Naive thymus-derived CD4-positive, alpha-beta T cell (primary cell): ENCODE data around the gene NANOS1. TPM values are rescaled to one million over a fixed set of nuclear protein-coding genes. Genes with fewer than 3 reads are reported as not detected.

Experiments
- ATAC-seq: fragments of 150-1000 bp; cut with Tn5 transposase; 2 replicates; pipeline ENCODE4 v1.10.0; 2021; ENCODE audit warnings: mild to moderate bottlenecking, moderate library complexity
- CTCF ChIA-PET: fragments of 350-600 bp; sonication (Branson Sonifier 250); formaldehyde crosslinking; loops from one replicate; lab custom pipeline; 2021; ENCODE audit warnings: antibody characterized with exemption; lab: Charles Lee
- POLR2A ChIA-PET: fragments of 350-600 bp; sonication (Branson Sonifier 250); formaldehyde crosslinking; loops from one replicate; lab custom pipeline; 2021; ENCODE audit warnings: antibody characterized with exemption, inconsistent platforms; lab: Charles Lee
- DNase-seq, 9 donors: peaks; one replicate each; pipeline versions ENCODE4 v3.0.0 to v3.0.0-alpha.2; 2020 to 2022; ENCODE audit warnings: mixed read lengths in 1 of 9
- H3K27ac ChIP-seq: one replicate; pipeline ENCODE4 v1.7.0; 2013; ENCODE audit warnings: mild to moderate bottlenecking, low read depth, low read length, moderate library complexity
- H3K27me3 ChIP-seq, 2 donors: one replicate each; pipeline ENCODE4 v1.7.0; 2013; ENCODE audit warnings: low read length in 2 of 2, mild to moderate bottlenecking in 2 of 2, moderate library complexity in 2 of 2; ENCODE audit not compliant: control insufficient read depth in 2 of 2, insufficient read depth in 2 of 2
- H3K36me3 ChIP-seq, 3 experiments: 1 replicate in 2 of 3; 2 replicates in 1 of 3; pipeline ENCODE4 v1.7.0; 2013; ENCODE audit warnings: low read length in 3 of 3, mild to moderate bottlenecking in 3 of 3, moderate library complexity in 1 of 3; ENCODE audit not compliant: insufficient read depth in 3 of 3, control insufficient read depth in 2 of 3
- H3K4me1 ChIP-seq, 2 donors: one replicate each; pipeline ENCODE4 v1.7.0; 2013; ENCODE audit warnings: low read length in 2 of 2, mild to moderate bottlenecking in 2 of 2, moderate library complexity in 1 of 2; ENCODE audit not compliant: control insufficient read depth in 2 of 2, insufficient read depth in 2 of 2
- H3K4me3 ChIP-seq: 2 replicates; pipeline ENCODE4 v1.7.0; 2013; ENCODE audit warnings: mild to moderate bottlenecking, low read length
- H3K9me3 ChIP-seq, 3 experiments: 1 replicate in 2 of 3; 2 replicates in 1 of 3; pipeline ENCODE4 v1.7.0; 2013; ENCODE audit warnings: low read length in 3 of 3; ENCODE audit not compliant: control insufficient read depth in 2 of 3
- H3K27ac Mint-ChIP-seq, 9 donors: one replicate each; pipeline ENCODE4 v1.8.0; 2020 to 2022; ENCODE audit warnings: mixed read lengths in 9 of 9, mild to moderate bottlenecking in 8 of 9, moderate library complexity in 5 of 9, inconsistent platforms in 2 of 9
- H3K27me3 Mint-ChIP-seq, 5 donors: one replicate each; pipeline ENCODE4 v1.8.0; 2021 to 2022; ENCODE audit warnings: mixed read lengths in 5 of 5, mild to moderate bottlenecking in 1 of 5
- H3K36me3 Mint-ChIP-seq, 5 donors: one replicate each; pipeline ENCODE4 v1.8.0; 2020 to 2022; ENCODE audit warnings: mixed read lengths in 5 of 5, mild to moderate bottlenecking in 3 of 5, inconsistent platforms in 1 of 5
- H3K4me1 Mint-ChIP-seq, 7 donors: one replicate each; pipeline ENCODE4 v1.8.0; 2020 to 2022; ENCODE audit warnings: mixed read lengths in 7 of 7, mild to moderate bottlenecking in 3 of 7, inconsistent platforms in 1 of 7
- H3K4me3 Mint-ChIP-seq, 10 donors: one replicate each; pipeline ENCODE4 v1.8.0; 2020 to 2022; ENCODE audit warnings: mild to moderate bottlenecking in 10 of 10, mixed read lengths in 10 of 10, moderate library complexity in 6 of 10, inconsistent platforms in 2 of 10
- H3K9me3 Mint-ChIP-seq, 11 donors: one replicate each; pipeline ENCODE4 v1.8.0; 2020 to 2022; ENCODE audit warnings: mixed read lengths in 11 of 11, mild to moderate bottlenecking in 4 of 11, inconsistent platforms in 1 of 11, moderate library complexity in 1 of 11
- intact Hi-C, 2 donors: fragments of 100-400 bp; cut with micrococcal nuclease; formaldehyde crosslinking; loops; one replicate each; pipeline ENCODE4 v1.15.1; 2023
- polyA plus RNA-seq, 2 donors: library from polyadenylated mRNA; unstranded; fragments of 300-500 nt; fragmentation: Illumina TruSeq; gene quantifications; one replicate each; pipeline ENCODE4 v1.2.3, GENCODE V29; 2021
- total RNA-seq, 6 experiments: library from RNA in 5 of 6; stranded (reverse) in 5 of 6; gene quantifications; 1 replicate in 5 of 6; 2 replicates in 1 of 6; pipeline ENCODE4 v1.2.3 and lab custom pipeline; 2021 to 2026

NANOS1 gene
- total and polyA plus RNA-seq, 7 experiments from 2014 or later = 0.10 to 0.45 (median 0.22) TPM; not detected in 3

DNA sequence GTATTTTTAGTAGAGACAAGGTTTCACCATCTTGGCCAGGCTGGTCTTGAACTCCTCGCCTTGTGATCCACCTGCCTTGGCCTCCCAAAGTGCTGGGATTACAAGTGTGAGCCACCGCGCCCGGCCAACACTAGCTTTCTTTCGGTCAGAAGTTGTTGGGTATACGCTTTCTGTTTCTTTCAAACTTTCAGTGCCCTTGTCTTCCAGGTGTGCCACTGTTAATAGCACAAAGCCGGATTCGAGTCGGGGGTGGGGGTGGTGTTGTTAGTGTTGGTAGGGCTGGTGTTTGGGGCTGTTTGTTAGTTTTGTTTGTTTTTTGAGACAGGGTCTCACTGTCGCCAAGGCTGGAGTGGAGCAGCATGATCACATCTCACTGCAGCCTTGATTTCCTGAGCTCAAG lies 33.8 kb upstream of the NANOS1 start:
- no peak overlapping the region for H3K27ac Mint-ChIP-seq
- CTCF ChIA-PET = no interaction called here
- DNase-seq = no peak
- POLR2A ChIA-PET = no interaction called here
- Histone ChIP-seq H3K4me1 (no peaks in the 10 kb centered on the region), H3K36me3 (no peaks in the 10 kb centered on the region), H3K27me3 (no peaks in the 10 kb centered on the region), H3K9me3 (no peaks in the 10 kb centered on the region), H3K27ac (no peak overlapping the region), H3K4me3 (no peak overlapping the region)
- no peak overlapping the region for H3K4me3 Mint-ChIP-seq
- ATAC-seq = no peak
- H3K27me3 Mint-ChIP-seq = peaks cover 0 to 52% (median 6%) of the 10 kb centered on the region in 5 donors
- no peaks in the 10 kb centered on the region for H3K4me1 Mint-ChIP-seq
- intact Hi-C loops = no loop called here
- H3K9me3 Mint-ChIP-seq = no peaks in the 10 kb centered on the region
- H3K36me3 Mint-ChIP-seq = no peaks in the 10 kb centered on the region

DNA sequence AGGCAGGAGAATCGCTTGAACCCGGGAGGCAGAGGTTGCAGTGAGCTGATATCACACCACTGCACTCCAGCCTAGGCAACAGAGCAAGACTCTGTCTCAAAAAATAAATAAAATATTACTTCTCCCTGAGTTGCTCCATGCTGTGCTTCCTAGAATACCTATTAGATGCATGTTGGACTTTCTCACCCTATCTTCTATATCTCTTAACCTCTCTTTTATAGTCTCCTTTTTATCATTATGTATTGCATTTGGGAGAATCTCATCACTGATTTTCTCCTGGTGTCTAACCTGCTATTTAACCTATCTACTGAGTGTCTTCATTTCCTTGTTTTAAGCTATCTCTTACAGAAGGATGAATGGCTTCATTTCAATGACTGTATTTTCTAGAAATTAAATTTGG lies 32.1 kb upstream of the NANOS1 start:
- ChIA-PET CTCF (no interaction called here), POLR2A (no interaction called here)
- Histone ChIP-seq H3K27me3 (no peaks in the 10 kb centered on the region), H3K36me3 (no peaks in the 10 kb centered on the region), H3K4me1 (no peaks in the 10 kb centered on the region), H3K9me3 (no peaks in the 10 kb centered on the region), H3K27ac (no peak overlapping the region), H3K4me3 (no peak overlapping the region)
- Mint-ChIP-seq H3K27ac (no peak overlapping the region), H3K36me3 (no peaks in the 10 kb centered on the region), H3K4me3 (no peak overlapping the region), H3K4me1 (no peaks in the 10 kb centered on the region), H3K9me3 (no peaks in the 10 kb centered on the region), H3K27me3 (peaks cover 0 to 46% (median 10%) of the 10 kb centered on the region in 5 donors)
- intact Hi-C loops = no loop called here
- DNase-seq (no peak), ATAC-seq (no peak)

DNA sequence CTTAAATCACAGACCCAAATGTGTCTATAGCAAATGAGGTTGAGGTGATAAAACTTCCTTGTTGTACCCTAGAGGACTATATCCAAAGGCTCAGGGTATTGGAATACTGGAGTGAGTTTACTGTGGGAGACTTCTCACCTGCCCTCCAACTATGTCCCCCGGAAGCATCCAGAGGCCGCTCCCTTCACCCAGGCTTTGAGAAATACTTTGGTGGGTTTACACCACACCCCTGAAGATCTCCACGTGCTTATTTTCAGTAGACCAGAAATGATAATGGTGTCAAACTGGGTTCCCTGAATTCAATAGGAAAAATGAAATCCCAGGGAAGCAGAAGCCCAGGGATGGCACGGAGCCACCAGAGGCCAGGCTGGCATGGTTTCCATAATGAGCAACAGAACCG lies 31.3 kb upstream of the NANOS1 start:
- no peaks in the 10 kb centered on the region for H3K9me3 Mint-ChIP-seq
- no peaks in the 10 kb centered on the region for H3K9me3 ChIP-seq
- no peak overlapping the region for H3K27ac Mint-ChIP-seq
- H3K27ac ChIP-seq = no peak overlapping the region
- DNase-seq (no peak), ATAC-seq (no peak)
- no peaks in the 10 kb centered on the region for H3K4me1 Mint-ChIP-seq
- no peak overlapping the region for H3K4me3 ChIP-seq
- intact Hi-C loops = no loop called here
- CTCF ChIA-PET = no interaction called here
- H3K36me3 Mint-ChIP-seq = no peaks in the 10 kb centered on the region
- no peaks in the 10 kb centered on the region for H3K4me1 ChIP-seq
- peaks cover 0 to 42% (median 10%) of the 10 kb centered on the region in 5 donors for H3K27me3 Mint-ChIP-seq
- no peaks in the 10 kb centered on the region for H3K36me3 ChIP-seq
- no peaks in the 10 kb centered on the region for H3K27me3 ChIP-seq
- H3K4me3 Mint-ChIP-seq = no peak overlapping the region
- POLR2A ChIA-PET = no interaction called here

DNA sequence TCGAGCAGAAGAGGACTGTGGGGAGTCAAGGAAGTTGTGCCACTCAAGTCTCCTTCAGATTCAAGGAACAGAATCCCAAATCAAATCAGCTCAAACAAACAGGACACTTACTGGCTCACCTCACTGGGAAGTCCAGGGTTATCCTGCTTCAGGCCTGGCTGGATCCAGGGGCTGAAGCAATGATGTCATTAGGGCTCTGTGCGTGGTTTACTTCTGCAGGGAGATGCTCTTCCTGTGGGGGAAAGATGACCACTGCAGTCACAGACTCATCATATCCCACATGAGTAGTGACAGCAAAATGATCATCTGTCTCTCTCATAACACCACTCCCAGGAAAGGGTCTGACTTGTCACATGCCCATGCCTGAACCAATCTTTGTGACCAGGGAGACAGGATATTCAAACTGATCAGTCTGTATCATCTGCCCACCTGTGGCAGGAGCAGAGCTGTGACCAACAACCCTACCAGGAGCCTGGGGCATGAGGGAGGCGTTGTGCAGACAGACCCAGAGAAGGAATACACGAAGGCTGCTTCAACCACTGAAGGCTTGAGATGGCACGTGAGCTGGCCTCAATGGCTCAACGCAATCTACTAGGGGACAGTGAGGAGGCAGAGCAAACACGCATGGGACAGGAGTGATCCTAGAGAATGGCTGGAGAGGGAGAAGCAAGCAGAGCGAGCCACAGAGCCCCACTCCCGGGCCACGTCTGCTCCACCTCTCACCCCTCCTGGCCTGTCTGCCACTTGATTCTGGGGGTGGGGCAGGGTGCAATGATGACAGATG lies 27.6 kb upstream of the NANOS1 start:
- intact Hi-C loops = no loop called here
- H3K4me3 ChIP-seq = no peak overlapping the region
- H3K27ac ChIP-seq = no peak overlapping the region
- no peak overlapping the region for H3K4me3 Mint-ChIP-seq
- peaks cover 0 to 41% (median 18%) of the 10 kb centered on the region in 5 donors for H3K27me3 Mint-ChIP-seq
- H3K9me3 ChIP-seq = no peaks in the 10 kb centered on the region
- no peaks in the 10 kb centered on the region for H3K27me3 ChIP-seq
- ATAC-seq = no peak
- no peak overlapping the region for H3K27ac Mint-ChIP-seq
- H3K9me3 Mint-ChIP-seq = no peaks in the 10 kb centered on the region
- H3K36me3 ChIP-seq = no peaks in the 10 kb centered on the region
- no peak for DNase-seq
- no peaks in the 10 kb centered on the region for H3K36me3 Mint-ChIP-seq
- POLR2A ChIA-PET = no interaction called here
- no peaks in the 10 kb centered on the region for H3K4me1 ChIP-seq
- CTCF ChIA-PET = interaction anchor here (1.3 kb wide), 1 partner anchor 19 kb away, joined by 3 read pairs; no protein-coding TSS in a partner anchor
- no peaks in the 10 kb centered on the region for H3K4me1 Mint-ChIP-seq

DNA sequence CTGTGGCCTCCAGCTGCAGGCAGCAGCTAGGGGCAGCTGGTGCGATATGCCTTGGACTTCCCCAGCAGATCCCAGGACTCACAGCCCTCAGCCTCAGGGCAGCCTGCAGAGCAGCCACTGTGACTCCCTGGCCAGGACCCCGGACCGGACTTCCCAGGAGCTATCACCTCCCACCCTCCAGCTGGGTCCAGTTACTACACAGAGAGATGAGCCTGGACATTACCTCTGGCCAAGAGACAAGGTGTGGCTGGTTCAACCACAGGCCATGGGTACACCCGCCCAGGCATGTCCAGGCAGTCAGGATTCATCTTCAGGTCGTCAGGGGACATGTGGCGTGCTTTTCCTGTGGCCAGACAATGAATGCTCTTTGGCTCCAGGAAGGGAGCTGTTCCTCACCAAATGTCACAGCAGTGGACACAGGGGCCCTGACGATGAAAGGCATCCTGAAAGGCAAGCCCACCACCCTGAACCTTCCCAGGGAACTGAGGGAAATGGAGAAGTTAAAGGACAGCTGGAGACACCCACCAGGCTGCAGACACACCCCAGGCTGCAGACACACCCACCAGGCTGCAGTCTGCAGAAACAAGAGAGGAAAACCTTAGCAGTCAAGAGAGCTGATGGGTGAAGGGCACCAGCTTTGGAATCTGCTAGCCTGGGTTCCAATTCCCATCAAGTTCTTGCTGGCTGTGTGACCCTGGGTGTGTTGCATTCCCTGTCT lies 25.8 kb upstream of the NANOS1 start:
- Mint-ChIP-seq H3K36me3 (no peaks in the 10 kb centered on the region), H3K4me3 (no peak overlapping the region), H3K9me3 (no peaks in the 10 kb centered on the region), H3K27me3 (peaks cover 2 to 28% (median 17%) of the 10 kb centered on the region in 5 donors), H3K27ac (no peak overlapping the region), H3K4me1 (no peaks in the 10 kb centered on the region)
- ChIA-PET POLR2A (no interaction called here), CTCF (no interaction called here)
- no peak overlapping the region for H3K27ac ChIP-seq
- ATAC-seq = no peak
- H3K4me3 ChIP-seq = no peak overlapping the region
- DNase-seq = no peak
- H3K36me3 ChIP-seq = no peaks in the 10 kb centered on the region
- intact Hi-C loops = no loop called here
- no peaks in the 10 kb centered on the region for H3K27me3 ChIP-seq
- H3K4me1 ChIP-seq = no peaks in the 10 kb centered on the region
- H3K9me3 ChIP-seq = no peaks in the 10 kb centered on the region

DNA sequence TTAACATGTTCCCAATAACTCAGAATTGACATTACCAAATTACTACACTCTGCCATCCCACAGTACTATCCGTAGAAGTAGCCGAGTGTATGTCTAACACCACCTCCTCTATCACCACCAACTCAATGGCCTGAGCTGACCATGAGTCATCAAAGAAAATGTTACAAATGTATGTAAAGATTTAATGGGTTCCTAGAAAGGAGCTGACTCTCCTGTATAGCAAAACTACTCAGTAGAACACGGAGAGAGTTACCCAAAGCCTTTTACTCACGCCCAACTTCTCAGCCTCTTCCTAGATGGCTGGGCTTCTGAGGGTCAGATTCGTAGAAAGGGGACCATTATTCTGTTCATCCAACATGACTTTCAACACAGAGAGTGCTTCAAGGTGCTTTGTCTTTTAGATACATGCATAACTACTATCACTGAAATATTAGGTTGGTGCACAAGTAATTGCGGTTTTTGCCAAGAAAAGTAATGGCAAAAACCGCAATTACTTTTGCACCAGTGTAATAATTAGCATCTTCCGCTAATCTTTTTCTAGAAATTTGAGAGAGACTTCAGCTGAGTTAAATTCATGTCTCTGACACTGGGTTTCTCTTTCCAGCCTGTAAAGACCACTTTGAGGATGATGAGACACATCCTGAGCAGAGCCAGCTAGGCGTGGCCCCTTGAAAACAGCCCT lies 24.0 kb upstream of the NANOS1 start:
- H3K9me3 Mint-ChIP-seq = no peaks in the 10 kb centered on the region

More for the DNA sequence above, 24.0 kb upstream of the NANOS1 start:
- no peak overlapping the region for H3K4me3 ChIP-seq
- no peak overlapping the region for H3K27ac ChIP-seq
- intact Hi-C loops = no loop called here
- H3K27ac Mint-ChIP-seq = no peak overlapping the region
- DNase-seq (no peak), ATAC-seq (no peak)
- no peaks in the 10 kb centered on the region for H3K9me3 ChIP-seq
- no peak overlapping the region for H3K4me3 Mint-ChIP-seq
- H3K27me3 ChIP-seq = no peaks in the 10 kb centered on the region
- no peaks in the 10 kb centered on the region for H3K4me1 ChIP-seq
- no peaks in the 10 kb centered on the region for H3K4me1 Mint-ChIP-seq
- ChIA-PET POLR2A (no interaction called here), CTCF (no interaction called here)
- H3K36me3 Mint-ChIP-seq = no peaks in the 10 kb centered on the region
- H3K27me3 Mint-ChIP-seq = peaks cover 7 to 24% (median 13%) of the 10 kb centered on the region in 5 donors
- H3K36me3 ChIP-seq = no peaks in the 10 kb centered on the region
